Brain microvascular endothelial cell (primary cell): ENCODE results near the gene SFTPB.

Experiments used
- DNase-seq: peaks from one replicate; pipeline ENCODE4 v3.0.0-alpha.2; 2020
- H3K27ac ChIP-seq: fragments of 250-450 bp; sonication (Bioruptor Pico); 2 replicates; pipeline ENCODE4 v1.5.1; 2020; ENCODE audit warnings: mild to moderate bottlenecking, moderate library complexity
- H3K27me3 ChIP-seq: fragments of 250-450 bp; sonication (Bioruptor Pico); replicated peaks from 2 replicates; pipeline ENCODE4 v1.5.1; 2020; ENCODE audit warnings: mild to moderate bottlenecking
- H3K36me3 ChIP-seq: fragments of 250-450 bp; sonication (Bioruptor Pico); replicated peaks from 2 replicates; pipeline ENCODE4 v1.5.1; 2020; ENCODE audit warnings: mild to moderate bottlenecking
- H3K4me3 ChIP-seq: 2 replicates; pipeline ENCODE4 v1.5.1; 2011; ENCODE audit warnings: low read depth, mild to moderate bottlenecking, control low read depth, low read length, moderate library complexity
- in situ Hi-C: cut with HindIII; loops from 2 replicates; pipeline ENCODE4 v1.10.0; 2017; ENCODE audit warnings: low sequenced_read_pairs, low pct_ligation_motif_present
- TF ChIP-seq, protein P1 (sequence below): IDR thresholded peaks from 2 replicates; pipeline ENCODE4 v1.5.1; 2011; ENCODE audit warnings: low read depth, mild to moderate bottlenecking, moderate library complexity, low read length, control low read depth, inconsistent platforms; ENCODE audit errors: missing control alignments

SFTPB gene

DNA sequence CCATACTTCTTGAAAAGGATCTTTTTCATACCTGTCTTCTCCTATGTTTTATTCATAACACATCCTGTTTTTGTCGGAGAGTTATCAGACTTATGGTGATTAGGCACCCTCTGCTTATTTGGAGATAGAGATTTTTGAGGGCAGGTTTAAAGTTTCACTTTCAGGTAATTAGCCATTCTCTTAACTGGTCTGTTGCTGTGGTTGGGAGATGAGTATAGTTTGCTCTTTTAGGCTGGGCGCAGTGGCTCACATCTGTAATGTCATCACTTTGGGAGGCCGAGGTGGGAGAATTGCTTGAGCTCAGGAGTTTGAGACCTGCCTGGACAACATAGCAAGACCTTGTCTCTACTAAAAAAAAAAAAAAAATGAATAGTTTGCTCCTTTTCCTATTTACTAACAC lies 25.3 kb downstream of the SFTPB start:
- no peak overlapping the region for H3K27ac ChIP-seq
- no peaks in the 10 kb centered on the region for H3K27me3 ChIP-seq
- no peak overlapping the region for H3K4me3 ChIP-seq
- peaks cover 86% of the 10 kb centered on the region for H3K36me3 ChIP-seq
- in situ Hi-C loops = no loop called here
- no peak for DNase-seq
- TF ChIP-seq, protein P1, sequence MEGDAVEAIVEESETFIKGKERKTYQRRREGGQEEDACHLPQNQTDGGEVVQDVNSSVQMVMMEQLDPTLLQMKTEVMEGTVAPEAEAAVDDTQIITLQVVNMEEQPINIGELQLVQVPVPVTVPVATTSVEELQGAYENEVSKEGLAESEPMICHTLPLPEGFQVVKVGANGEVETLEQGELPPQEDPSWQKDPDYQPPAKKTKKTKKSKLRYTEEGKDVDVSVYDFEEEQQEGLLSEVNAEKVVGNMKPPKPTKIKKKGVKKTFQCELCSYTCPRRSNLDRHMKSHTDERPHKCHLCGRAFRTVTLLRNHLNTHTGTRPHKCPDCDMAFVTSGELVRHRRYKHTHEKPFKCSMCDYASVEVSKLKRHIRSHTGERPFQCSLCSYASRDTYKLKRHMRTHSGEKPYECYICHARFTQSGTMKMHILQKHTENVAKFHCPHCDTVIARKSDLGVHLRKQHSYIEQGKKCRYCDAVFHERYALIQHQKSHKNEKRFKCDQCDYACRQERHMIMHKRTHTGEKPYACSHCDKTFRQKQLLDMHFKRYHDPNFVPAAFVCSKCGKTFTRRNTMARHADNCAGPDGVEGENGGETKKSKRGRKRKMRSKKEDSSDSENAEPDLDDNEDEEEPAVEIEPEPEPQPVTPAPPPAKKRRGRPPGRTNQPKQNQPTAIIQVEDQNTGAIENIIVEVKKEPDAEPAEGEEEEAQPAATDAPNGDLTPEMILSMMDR = no peak

DNA sequence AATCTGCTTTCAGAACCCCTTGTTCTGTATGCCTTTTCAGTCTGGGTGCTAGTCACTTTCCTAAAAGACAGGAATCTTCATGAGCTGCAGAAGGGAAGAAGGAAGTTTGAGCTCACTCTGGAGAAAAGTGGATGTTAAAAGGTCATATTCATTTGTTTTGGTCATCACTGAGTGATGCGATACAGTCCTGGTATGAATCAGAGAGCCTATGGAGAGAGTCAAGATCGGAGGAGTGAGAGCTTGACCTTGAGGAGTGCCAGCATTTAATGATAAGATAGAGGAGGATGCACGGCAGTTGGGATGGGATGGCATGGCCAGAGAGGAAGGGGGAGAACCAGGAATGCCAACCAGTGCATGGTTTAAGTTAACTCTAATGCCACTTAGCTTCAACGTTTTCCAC lies 32.4 kb downstream of the SFTPB start:
- in situ Hi-C loops = no loop called here
- Histone ChIP-seq H3K36me3 (peaks cover 74% of the 10 kb centered on the region), H3K4me3 (no peak overlapping the region), H3K27ac (no peak overlapping the region), H3K27me3 (no peaks in the 10 kb centered on the region)
- DNase-seq = no peak
- TF ChIP-seq, protein P1 = no peak

DNA sequence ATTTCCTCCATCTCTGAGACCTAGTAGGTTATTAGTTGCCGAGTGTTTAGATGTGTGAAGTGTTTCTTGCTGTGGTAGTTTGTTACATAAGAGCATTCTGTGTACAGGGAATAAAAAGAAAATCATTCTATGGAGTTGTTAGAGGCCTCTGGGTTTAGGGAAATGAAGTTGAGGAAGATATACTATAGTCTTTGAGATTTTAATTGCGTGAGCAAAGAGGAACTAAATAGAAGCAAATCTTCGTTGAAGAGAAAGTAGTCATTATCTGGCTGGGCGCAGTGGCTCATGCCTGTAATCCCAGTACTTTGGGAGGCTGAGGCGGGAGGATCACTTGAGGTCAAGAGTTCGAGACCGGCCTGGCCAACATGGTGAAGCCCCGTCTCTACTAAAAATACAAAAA lies 33.0 kb downstream of the SFTPB start:
- Histone ChIP-seq H3K27ac (no peak overlapping the region), H3K4me3 (no peak overlapping the region), H3K36me3 (peaks cover 74% of the 10 kb centered on the region), H3K27me3 (no peaks in the 10 kb centered on the region)
- TF ChIP-seq, protein P1 = no peak
- DNase-seq = no peak
- in situ Hi-C loops = no loop called here

DNA sequence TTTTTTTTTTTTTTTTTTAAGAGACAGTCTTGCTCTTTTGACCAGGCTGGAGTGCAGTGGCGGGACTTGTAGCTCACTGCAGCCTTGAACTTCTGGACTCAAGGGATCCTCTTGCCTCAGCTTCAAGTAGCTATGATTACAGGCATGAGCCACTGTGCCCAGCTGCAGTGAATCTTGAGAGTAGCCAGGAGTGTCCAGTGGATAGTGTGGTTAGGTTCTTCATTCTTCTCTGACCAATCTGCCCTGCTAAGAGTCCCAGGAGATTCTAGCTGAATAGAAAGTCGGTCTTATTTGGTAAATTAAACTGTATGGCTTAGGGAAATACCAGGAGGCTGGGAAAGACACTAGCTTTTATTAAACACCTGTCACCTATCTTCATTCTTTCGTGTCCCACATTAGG lies 36.7 kb downstream of the SFTPB start:
- H3K27ac ChIP-seq = no peak overlapping the region
- TF ChIP-seq, protein P1 = no peak
- DNase-seq = no peak
- no peaks in the 10 kb centered on the region for H3K27me3 ChIP-seq
- H3K36me3 ChIP-seq = peaks cover 72% of the 10 kb centered on the region
- no peak overlapping the region for H3K4me3 ChIP-seq
- in situ Hi-C loops = no loop called here

DNA sequence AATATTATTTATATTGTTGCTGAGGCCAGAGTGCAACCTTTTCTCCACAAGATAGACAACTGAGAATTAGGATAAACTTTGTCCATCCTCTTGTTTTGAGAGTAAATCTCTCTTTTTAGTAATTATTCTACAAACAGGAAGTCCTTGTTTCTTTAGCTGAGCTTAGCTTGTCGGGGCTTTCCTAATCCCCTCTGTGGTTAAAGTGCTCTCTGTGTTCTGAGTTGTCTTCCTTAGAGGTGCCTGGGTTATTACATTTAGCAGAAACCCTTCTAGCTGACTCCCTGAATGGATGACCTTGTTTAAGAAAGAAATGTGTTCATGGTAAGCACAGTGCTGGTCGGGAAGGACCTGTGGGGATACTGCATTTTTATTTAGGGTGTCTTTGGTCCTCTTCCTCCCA lies 39.3 kb downstream of the SFTPB start:
- Histone ChIP-seq H3K27ac (no peak overlapping the region), H3K4me3 (no peak overlapping the region), H3K36me3 (peaks cover 79% of the 10 kb centered on the region), H3K27me3 (no peaks in the 10 kb centered on the region)
- TF ChIP-seq, protein P1 = no peak
- in situ Hi-C loops = no loop called here
- DNase-seq = no peak

DNA sequence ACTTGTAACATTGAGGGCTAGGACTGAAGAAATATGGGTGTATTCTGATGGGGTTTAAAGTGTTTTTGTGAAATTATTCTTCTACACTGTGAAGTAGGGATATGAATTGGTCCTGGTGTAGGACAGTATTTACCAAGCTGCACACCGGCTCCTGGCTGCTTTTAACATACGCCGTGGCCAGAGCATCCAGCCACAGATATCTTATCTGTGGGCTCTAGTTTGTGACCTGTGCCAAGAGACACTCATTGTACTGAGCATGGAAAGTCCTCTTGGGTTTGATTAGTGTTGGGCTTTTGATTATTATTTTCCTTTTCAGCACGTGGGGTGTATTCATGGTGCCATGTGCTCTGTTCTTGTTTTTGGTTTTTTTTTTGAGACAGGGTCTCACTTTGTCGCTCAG lies 44.0 kb downstream of the SFTPB start:
- TF ChIP-seq, protein P1 = no peak
- Histone ChIP-seq H3K36me3 (peaks cover 66% of the 10 kb centered on the region), H3K27ac (no peak overlapping the region), H3K27me3 (no peaks in the 10 kb centered on the region), H3K4me3 (no peak overlapping the region)
- DNase-seq = no peak
- in situ Hi-C loops = no loop called here
